Endometrial microvascular endothelial cells (primary cell): Measurements from ENCODE around the gene HRAS. TPM values are rescaled to one million over a fixed set of nuclear protein-coding genes. Genes with fewer than 3 reads are reported as not detected.

Experiments
- in situ Hi-C: cut with HindIII; loops from 2 replicates; pipeline ENCODE4 v1.10.0; 2017; ENCODE audit warnings: low sequenced_read_pairs, low pct_unique_long_range_greater_than_20kb; ENCODE audit errors: inconsistent ontology term
- total RNA-seq: library from RNA; depleted of rRNA; stranded (reverse); fragments of >200 nt; gene quantifications from one replicate; pipeline ENCODE4 v1.2.3, GENCODE V29; 2015; ENCODE audit errors: inconsistent ontology term

HRAS gene
- total RNA-seq, 1 donor from 2014 or later = 82.1 TPM

DNA sequence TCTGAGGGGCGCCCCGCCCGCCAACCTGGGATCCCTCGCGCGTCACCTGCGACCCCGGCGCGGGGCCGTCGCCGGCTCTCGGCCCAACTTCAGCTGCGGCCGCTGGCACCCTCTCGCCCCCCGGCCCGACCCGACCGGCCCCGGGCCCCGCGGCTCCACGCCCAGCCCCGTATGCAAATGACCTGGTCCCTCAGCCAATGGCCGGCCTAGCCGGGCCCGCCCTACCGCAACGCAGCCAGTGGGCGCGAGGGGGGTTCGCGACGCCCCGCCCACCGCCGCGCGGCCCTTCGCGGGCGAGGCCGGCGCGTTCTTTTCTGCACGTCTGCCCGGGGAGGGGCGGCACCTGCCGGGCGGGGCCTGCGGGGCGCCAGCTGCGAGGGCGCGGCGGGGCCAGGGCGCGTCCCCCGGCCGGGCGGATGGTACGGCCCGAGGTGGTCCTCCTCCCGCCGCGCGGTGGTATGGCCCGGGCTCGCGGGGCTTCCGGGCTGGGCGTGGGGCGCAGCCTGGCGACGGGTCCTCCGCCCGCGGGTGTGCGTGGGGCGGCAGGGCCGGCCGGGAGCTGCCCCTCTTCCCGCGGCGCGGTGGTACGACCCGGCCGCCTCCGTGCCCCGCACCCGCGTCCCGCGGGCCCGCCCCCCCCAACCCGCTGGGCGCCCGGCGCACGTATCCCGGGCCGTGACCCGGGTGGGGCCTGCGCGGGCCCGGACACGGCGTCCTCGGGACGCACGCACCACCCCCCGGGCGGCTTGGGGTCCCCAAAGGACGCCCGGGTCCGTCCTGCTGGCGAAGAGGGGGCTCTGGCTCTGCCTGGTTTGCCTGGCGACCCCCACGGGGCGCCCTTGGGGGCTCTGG, 33.2 kb upstream of the HRAS start:
- in situ Hi-C loops = no loop called here

- in situ Hi-C loops = no loop called here
Measured at GRCh38 chr11:567629-568292, 32.4 kb upstream of the HRAS start.

- in situ Hi-C loops = no loop called here
Measured at GRCh38 chr11:567011-567628, 31.7 kb upstream of the HRAS start.

- in situ Hi-C loops = no loop called here
Measured at GRCh38 chr11:565921-566509, 30.6 kb upstream of the HRAS start.

GRCh38 chr11:563812-564578, 28.6 kb upstream of the HRAS start:
- in situ Hi-C loops = no loop called here

- in situ Hi-C loops = no loop called here
Measured at GRCh38 chr11:563066-563811, 27.9 kb upstream of the HRAS start.

DNA sequence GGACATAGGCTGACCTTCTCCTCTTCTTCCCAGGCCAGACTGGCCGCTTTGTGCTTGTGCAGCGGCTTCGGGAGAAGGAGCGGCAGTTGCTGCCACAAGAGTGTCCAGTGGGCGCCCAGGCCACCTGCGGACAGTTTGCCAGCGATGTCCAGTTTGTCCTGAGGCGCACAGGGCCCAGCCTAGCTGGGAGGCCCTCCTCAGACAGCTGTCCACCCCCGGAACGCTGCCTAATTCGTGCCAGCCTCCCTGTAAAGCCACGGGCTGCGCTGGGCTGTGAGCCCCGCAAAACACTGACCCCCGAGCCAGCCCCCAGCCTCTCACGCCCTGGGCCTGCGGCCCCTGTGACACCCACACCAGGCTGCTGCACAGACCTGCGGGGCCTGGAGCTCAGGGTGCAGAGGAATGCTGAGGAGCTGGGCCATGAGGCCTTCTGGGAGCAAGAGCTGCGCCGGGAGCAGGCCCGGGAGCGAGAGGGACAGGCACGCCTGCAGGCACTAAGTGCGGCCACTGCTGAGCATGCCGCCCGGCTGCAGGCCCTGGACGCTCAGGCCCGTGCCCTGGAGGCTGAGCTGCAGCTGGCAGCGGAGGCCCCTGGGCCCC, 26.8 kb upstream of the HRAS start:
- in situ Hi-C loops = no loop called here

- in situ Hi-C loops = no loop called here
Measured at GRCh38 chr11:561148-562003, 26.0 kb upstream of the HRAS start.

DNA sequence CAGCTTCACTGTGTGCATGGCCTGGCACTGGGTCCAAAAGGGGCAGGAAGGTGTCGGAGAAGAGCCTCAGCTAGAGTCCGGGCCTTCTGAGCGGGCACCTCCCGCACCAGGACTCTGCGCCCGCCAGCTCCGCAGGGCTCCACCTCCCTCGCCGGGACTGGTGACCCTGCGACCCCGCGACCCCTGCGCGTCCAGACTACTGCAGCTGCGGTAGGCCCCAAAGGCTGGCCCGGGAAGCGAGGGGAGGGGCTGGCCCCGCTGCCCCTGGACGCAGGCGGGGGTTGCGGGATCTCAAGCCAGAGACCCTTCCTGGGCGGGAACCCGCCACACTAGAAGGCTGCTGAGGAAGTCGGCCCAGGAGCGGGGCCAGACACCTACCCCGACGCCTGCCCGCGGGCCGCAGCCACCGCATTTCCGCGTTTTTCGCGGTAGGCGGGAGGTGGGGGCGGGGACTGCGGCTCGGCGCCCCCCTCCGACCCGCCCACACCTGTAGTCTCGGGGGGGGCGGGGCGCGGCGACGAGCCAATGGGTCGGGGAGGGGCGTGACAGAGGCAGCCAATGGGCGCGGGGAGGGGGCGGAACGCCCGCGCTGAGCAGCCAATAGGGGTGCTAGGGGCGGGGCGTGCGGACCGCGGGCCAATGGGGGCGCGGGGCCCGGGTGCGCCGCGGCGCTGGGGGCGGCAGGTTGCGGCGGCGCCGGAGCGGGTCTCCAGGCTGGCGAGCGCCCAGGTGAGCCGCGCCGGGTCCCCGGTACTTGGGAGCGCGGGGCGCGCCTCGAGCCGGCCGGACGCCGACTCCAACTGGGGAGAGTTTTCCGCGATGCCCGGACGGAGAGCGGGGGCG, 25.1 kb upstream of the HRAS start, which contains the start of the genes LMNTD2 and RASSF7:
TSS of gene LMNTD2 (minus strand) at position 434 of the 843 bp plus-strand sequence. CDS start at position 412, 22 bp downstream.
TSS of gene RASSF7 (plus strand) at position 666 of the 843 bp plus-strand sequence. CDS start 799 bp downstream, outside the sequence.
- in situ Hi-C loops = no loop called here

GRCh38 chr11:559712-560304, 24.4 kb upstream of the HRAS start:
- in situ Hi-C loops = no loop called here

GRCh38 chr11:559020-559620, 23.7 kb upstream of the HRAS start:
- in situ Hi-C loops = no loop called here

DNA sequence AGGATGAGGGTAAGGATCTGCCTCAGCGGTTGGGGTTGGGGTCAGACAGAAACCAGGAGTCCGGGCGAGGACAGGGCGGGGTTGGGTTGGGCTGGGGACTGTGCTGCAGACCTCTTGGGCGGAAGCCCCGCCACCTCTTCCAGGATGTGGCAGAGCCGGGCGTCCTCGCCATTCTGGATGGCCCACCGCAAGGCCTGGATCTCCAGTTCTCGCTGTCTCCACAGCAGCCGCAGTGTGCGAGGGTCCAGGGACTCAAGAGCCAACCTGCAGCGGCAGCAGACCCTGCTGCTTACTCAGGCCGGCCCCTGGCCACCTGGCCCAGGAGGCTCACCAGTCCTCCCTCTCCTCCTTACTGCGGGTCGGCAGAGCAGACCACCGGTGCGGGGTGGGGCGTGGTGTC, 23.1 kb upstream of the HRAS start:
- in situ Hi-C loops = no loop called here

DNA sequence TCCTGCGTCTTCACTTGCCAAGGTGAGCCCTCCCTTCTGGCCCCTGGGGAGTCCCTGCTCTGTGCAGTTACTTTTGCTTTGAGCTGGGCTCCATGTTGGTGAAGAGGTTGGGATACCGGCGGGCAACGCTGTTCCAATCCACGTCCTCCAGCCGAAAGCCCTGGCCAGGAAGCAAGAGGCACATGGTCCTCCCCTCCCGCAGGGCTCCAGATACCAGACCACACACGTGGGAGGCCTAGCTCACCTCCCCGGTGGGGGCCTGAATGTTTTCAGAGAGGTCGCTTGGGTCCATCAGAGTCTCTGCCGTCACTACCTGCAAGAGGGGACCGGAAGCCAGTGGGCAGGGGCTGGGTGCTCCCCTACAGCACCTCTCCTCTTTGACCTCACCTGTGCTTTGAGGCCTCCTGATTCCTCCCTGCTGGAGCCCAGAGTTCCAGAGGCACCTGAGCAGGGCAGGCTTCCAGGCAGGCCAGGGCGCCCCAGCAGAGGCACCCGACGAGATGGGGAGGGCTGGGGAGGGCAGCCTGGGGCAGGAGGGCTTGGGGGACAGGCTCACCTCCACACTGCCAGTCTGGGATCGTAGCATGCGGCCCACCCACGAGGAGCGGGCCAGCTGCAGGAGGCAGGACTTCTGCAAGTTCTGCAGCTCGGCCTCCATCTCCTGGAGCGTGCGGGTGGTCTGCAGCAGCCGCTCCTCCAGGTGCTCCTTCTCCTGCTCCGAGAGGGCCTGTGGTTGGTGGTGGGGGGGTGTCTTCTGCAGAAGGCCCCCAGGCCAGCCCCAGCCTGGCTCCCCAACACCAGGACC, 22.2 kb upstream of the HRAS start:
- in situ Hi-C loops = no loop called here

- in situ Hi-C loops = no loop called here
Measured at GRCh38 chr11:556662-557256, 21.4 kb upstream of the HRAS start.
